ENCODE data around the gene AP1B1. TPM values are rescaled to one million over a fixed set of nuclear protein-coding genes. Genes with fewer than 3 reads are reported as not detected.
"Not testable (repeated sequence)": the region's sequence is repeated elsewhere in the genome, so short reads cannot be mapped to it uniquely, and the experiment has no call there.

AP1B1 gene
- total RNA-seq, 1 experiment from 2014 or later, result 101 TPM

GRCh38 chr22:29426476-29426875 lies 38.1 kb upstream of the AP1B1 start:
- CTCF ChIA-PET, result no interaction called here
- no peaks in the 10 kb centered on the region for H3K36me3 Mint-ChIP-seq (ENCODE audit: insufficient read depth, unreplicated experiment)
- H3K4me3 Mint-ChIP-seq (ENCODE audit: unreplicated experiment), result no peak overlapping the region
- Histone ChIP-seq H3K4me1 (peaks cover 4% of the 10 kb centered on the region; the same call in 1 of the 2 replicates), H3K27me3 (replicated peaks; ENCODE audit: control insufficient read depth, insufficient read depth, low read length) (no peaks in the 10 kb centered on the region), H3K4me3 (ENCODE audit: low read depth, low read length) (no peak overlapping the region), H3K36me3 (ENCODE audit: control insufficient read depth, insufficient read depth, low read length) (no peaks in the 10 kb centered on the region), H3K9me3 (no peaks in the 10 kb centered on the region)
- H3K27ac Mint-ChIP-seq (ENCODE audit: unreplicated experiment), result no peak overlapping the region
- intact Hi-C loops (cut with micrococcal nuclease; ENCODE audit: unreplicated experiment), result no loop called here
- H3K27me3 Mint-ChIP-seq (ENCODE audit: insufficient read depth, unreplicated experiment), result no peaks in the 10 kb centered on the region
- TF ChIP-seq, protein P1, sequence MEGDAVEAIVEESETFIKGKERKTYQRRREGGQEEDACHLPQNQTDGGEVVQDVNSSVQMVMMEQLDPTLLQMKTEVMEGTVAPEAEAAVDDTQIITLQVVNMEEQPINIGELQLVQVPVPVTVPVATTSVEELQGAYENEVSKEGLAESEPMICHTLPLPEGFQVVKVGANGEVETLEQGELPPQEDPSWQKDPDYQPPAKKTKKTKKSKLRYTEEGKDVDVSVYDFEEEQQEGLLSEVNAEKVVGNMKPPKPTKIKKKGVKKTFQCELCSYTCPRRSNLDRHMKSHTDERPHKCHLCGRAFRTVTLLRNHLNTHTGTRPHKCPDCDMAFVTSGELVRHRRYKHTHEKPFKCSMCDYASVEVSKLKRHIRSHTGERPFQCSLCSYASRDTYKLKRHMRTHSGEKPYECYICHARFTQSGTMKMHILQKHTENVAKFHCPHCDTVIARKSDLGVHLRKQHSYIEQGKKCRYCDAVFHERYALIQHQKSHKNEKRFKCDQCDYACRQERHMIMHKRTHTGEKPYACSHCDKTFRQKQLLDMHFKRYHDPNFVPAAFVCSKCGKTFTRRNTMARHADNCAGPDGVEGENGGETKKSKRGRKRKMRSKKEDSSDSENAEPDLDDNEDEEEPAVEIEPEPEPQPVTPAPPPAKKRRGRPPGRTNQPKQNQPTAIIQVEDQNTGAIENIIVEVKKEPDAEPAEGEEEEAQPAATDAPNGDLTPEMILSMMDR (IDR thresholded peaks at IDR 0.05; ENCODE audit: insufficient read depth in 1 of 2, low read depth in 1 of 2, low read length in 1 of 2, severe bottlenecking in 1 of 2, unreplicated experiment in 1 of 2), result no peak
- H3K9me3 Mint-ChIP-seq (ENCODE audit: unreplicated experiment), result no peaks in the 10 kb centered on the region
- no TSS peak for BruUV-seq (replicated peaks)
- no peaks in the 10 kb centered on the region for H3K4me1 Mint-ChIP-seq (ENCODE audit: low read depth, unreplicated experiment)
- POLR2A ChIA-PET, result no interaction called here
- no peak for DNase-seq

DNA sequence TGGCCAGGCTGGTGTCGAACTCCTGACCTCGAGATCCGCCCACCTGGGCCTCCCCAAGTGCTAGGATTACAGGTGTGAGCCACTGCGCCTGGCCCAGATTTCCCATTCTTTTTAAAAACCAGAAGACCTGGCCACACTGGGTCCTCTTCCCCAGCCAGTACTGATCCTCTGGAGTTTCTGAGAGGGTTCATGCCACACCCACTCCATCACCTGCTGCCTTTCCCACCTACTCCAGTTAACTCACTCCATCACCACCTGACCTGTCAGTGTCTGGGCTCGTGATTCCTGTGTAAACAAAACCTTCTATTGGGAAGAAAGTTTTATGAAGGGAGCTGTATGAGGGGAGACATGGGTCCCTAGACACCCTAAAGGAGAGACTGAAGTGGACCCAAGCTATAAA lies 30.3 kb upstream of the AP1B1 start:
- H3K27me3 ChIP-seq (replicated peaks; ENCODE audit: control insufficient read depth, insufficient read depth, low read length); H3K4me3 ChIP-seq (ENCODE audit: low read depth, low read length); H3K36me3 Mint-ChIP-seq (ENCODE audit: insufficient read depth, unreplicated experiment); DNase-seq; H3K9me3 ChIP-seq; H3K9me3 Mint-ChIP-seq (ENCODE audit: unreplicated experiment); intact Hi-C loops (cut with micrococcal nuclease; ENCODE audit: unreplicated experiment); H3K36me3 ChIP-seq (ENCODE audit: control insufficient read depth, insufficient read depth, low read length); BruUV-seq (replicated peaks); H3K4me1 ChIP-seq; H3K4me1 Mint-ChIP-seq (ENCODE audit: low read depth, unreplicated experiment); H3K27ac Mint-ChIP-seq (ENCODE audit: unreplicated experiment); H3K27me3 Mint-ChIP-seq (ENCODE audit: insufficient read depth, unreplicated experiment); H3K4me3 Mint-ChIP-seq (ENCODE audit: unreplicated experiment): not testable (repeated sequence)
- CTCF ChIA-PET, result interaction anchor here (0.6 kb wide), 1 partner anchor 156 kb away, joined by 3 read pairs; no protein-coding TSS in a partner anchor
- POLR2A ChIA-PET, result interaction anchor here (0.5 kb wide), 1 partner anchor 135 kb away, joined by 3 read pairs; the partner anchor contains the start of gene THOC5

- H3K4me3 ChIP-seq (ENCODE audit: low read depth, low read length); H3K9me3 Mint-ChIP-seq (ENCODE audit: unreplicated experiment); POLR2A ChIA-PET; intact Hi-C loops (cut with micrococcal nuclease; ENCODE audit: unreplicated experiment); H3K9me3 ChIP-seq; H3K27me3 Mint-ChIP-seq (ENCODE audit: insufficient read depth, unreplicated experiment); H3K4me1 Mint-ChIP-seq (ENCODE audit: low read depth, unreplicated experiment); H3K36me3 Mint-ChIP-seq (ENCODE audit: insufficient read depth, unreplicated experiment); H3K27me3 ChIP-seq (replicated peaks; ENCODE audit: control insufficient read depth, insufficient read depth, low read length); H3K36me3 ChIP-seq (ENCODE audit: control insufficient read depth, insufficient read depth, low read length); CTCF ChIA-PET; DNase-seq; BruUV-seq (replicated peaks); H3K27ac Mint-ChIP-seq (ENCODE audit: unreplicated experiment); H3K4me1 ChIP-seq: not testable (repeated sequence)
- H3K4me3 Mint-ChIP-seq (ENCODE audit: unreplicated experiment), result peak overlapping the region; percentile 49
Observed at GRCh38 chr22:29414951-29415591, 26.7 kb upstream of the AP1B1 start.

- BruUV-seq (replicated peaks); H3K4me3 ChIP-seq (ENCODE audit: low read depth, low read length); H3K9me3 ChIP-seq; H3K36me3 Mint-ChIP-seq (ENCODE audit: insufficient read depth, unreplicated experiment); H3K27ac Mint-ChIP-seq (ENCODE audit: unreplicated experiment); H3K27me3 ChIP-seq (replicated peaks; ENCODE audit: control insufficient read depth, insufficient read depth, low read length); H3K4me1 Mint-ChIP-seq (ENCODE audit: low read depth, unreplicated experiment); H3K4me1 ChIP-seq; DNase-seq; H3K9me3 Mint-ChIP-seq (ENCODE audit: unreplicated experiment); H3K27me3 Mint-ChIP-seq (ENCODE audit: insufficient read depth, unreplicated experiment); H3K36me3 ChIP-seq (ENCODE audit: control insufficient read depth, insufficient read depth, low read length); H3K4me3 Mint-ChIP-seq (ENCODE audit: unreplicated experiment); POLR2A ChIA-PET; intact Hi-C loops (cut with micrococcal nuclease; ENCODE audit: unreplicated experiment): not testable (repeated sequence)
- TF ChIP-seq, protein P1 (IDR thresholded peaks at IDR 0.05; ENCODE audit: insufficient read depth in 1 of 2, low read depth in 1 of 2, low read length in 1 of 2, severe bottlenecking in 1 of 2, unreplicated experiment in 1 of 2), result peak; percentile 29 to 44
- CTCF ChIA-PET, result interaction anchor here (0.6 kb wide), 1 partner anchor 1998 kb away, joined by 3 read pairs; no protein-coding TSS in a partner anchor
Observed at GRCh38 chr22:29412772-29413171, 24.4 kb upstream of the AP1B1 start.

DNA sequence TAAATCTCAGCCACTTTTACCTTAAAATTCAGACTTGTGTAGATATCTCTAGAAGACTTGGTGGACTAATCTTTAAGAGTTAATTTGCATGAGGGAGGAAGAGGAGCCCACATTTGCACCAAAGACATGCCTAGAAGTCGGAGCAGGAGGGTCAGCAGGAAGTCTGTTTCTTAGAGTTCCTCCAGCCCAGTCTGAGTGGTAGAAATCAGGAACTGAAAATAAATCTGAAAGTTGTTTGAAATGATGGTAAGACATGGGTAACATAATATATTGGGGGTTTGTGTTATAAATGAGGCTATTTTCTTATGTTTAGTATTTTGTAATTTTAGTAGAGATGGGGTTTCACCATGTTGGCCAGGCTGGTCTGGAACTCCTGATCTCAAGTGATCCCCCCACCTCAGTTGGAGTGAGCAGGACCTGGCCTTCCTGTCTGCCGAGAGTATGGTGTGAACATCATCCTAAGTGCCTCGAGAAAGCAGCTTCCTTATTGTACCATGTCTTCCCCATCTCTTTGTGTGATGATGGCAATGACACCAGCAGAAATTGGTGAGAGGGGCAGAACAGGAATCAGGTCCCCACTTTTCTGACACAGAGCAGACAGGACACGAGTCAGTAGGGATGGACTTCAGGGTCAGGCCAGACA lies 23.3 kb upstream of the AP1B1 start:
- H3K4me1 ChIP-seq; H3K4me3 Mint-ChIP-seq (ENCODE audit: unreplicated experiment); H3K9me3 ChIP-seq; H3K27ac Mint-ChIP-seq (ENCODE audit: unreplicated experiment); H3K4me3 ChIP-seq (ENCODE audit: low read depth, low read length); intact Hi-C loops (cut with micrococcal nuclease; ENCODE audit: unreplicated experiment); POLR2A ChIA-PET; H3K9me3 Mint-ChIP-seq (ENCODE audit: unreplicated experiment); CTCF ChIA-PET; BruUV-seq (replicated peaks); H3K27me3 Mint-ChIP-seq (ENCODE audit: insufficient read depth, unreplicated experiment); H3K27me3 ChIP-seq (replicated peaks; ENCODE audit: control insufficient read depth, insufficient read depth, low read length); DNase-seq; H3K36me3 Mint-ChIP-seq (ENCODE audit: insufficient read depth, unreplicated experiment); H3K36me3 ChIP-seq (ENCODE audit: control insufficient read depth, insufficient read depth, low read length); H3K4me1 Mint-ChIP-seq (ENCODE audit: low read depth, unreplicated experiment): not testable (repeated sequence)
